Activated CD4-positive, alpha-beta T cell treated with anti-CD3 and anti-CD28 coated beads, Interleukin-2, amount 10 ng/mL, durations not matched to agents 7 days and 5 days (primary cell): Measurements from ENCODE around the gene ATP1A1. TPM values are rescaled to one million over a fixed set of nuclear protein-coding genes. Genes with fewer than 3 reads are reported as not detected.

Source experiments
- CTCF ChIA-PET: fragments of 350-600 bp; sonication (Branson Sonifier 250); formaldehyde crosslinking; loops from one replicate; lab custom pipeline; 2021; ENCODE audit warnings: antibody characterized with exemption; lab: Charles Lee
- POLR2A ChIA-PET: fragments of 350-600 bp; sonication (Branson Sonifier 250); formaldehyde crosslinking; loops from one replicate; lab custom pipeline; 2021; ENCODE audit warnings: antibody characterized with exemption; lab: Charles Lee
- DNase-seq: peaks from one replicate; pipeline ENCODE4 v3.0.0-alpha.2; 2020
- H3K27ac Mint-ChIP-seq: one replicate; pipeline ENCODE4 v1.8.0; 2021; ENCODE audit warnings: mild to moderate bottlenecking, moderate library complexity, mixed read lengths
- H3K27me3 Mint-ChIP-seq: one replicate; pipeline ENCODE4 v1.8.0; 2021; ENCODE audit warnings: mixed read lengths
- H3K36me3 Mint-ChIP-seq: one replicate; pipeline ENCODE4 v1.8.0; 2021; ENCODE audit warnings: low read depth, mixed read lengths
- H3K4me1 Mint-ChIP-seq: one replicate; pipeline ENCODE4 v1.8.0; 2021; ENCODE audit warnings: mixed read lengths
- H3K4me3 Mint-ChIP-seq: one replicate; pipeline ENCODE4 v1.8.0; 2021; ENCODE audit warnings: mild to moderate bottlenecking, moderate library complexity, mixed read lengths
- H3K9me3 Mint-ChIP-seq: one replicate; pipeline ENCODE4 v1.8.0; 2021; ENCODE audit warnings: mixed read lengths
- total RNA-seq, 2 experiments: library from RNA; stranded (reverse); gene quantifications; one replicate each; pipeline ENCODE4 v1.2.3, GENCODE V29; 2021

ATP1A1 gene
- total RNA-seq, 2 experiments from 2014 or later = 260 to 274 TPM

- Mint-ChIP-seq H3K27me3 (no peaks in the 10 kb centered on the region), H3K4me3 (no peak overlapping the region), H3K4me1 (peaks cover 24% of the 10 kb centered on the region), H3K9me3 (no peaks in the 10 kb centered on the region), H3K27ac (no peak overlapping the region), H3K36me3 (peaks cover 3% of the 10 kb centered on the region)
- no peak for DNase-seq
- POLR2A ChIA-PET = no interaction called here
- CTCF ChIA-PET = interaction anchor here (1.1 to 1.4 kb wide), 2 partner anchors 11 to 16 kb away, joined by 3 to 5 read pairs; no protein-coding TSS in a partner anchor
These were observed 39.7 kb upstream of the ATP1A1 start for GRCh38 chr1:116333171-116334014.

GRCh38 chr1:116334015-116334547 is 39.0 kb upstream of the ATP1A1 start:
- ChIA-PET CTCF (interaction anchor here (0.9 to 1.4 kb wide), 4 partner anchors 10 to 18 kb away, joined by 3 to 5 read pairs (median 4); no protein-coding TSS in a partner anchor), POLR2A (no interaction called here)
- H3K9me3 Mint-ChIP-seq = no peaks in the 10 kb centered on the region
- DNase-seq = no peak
- no peaks in the 10 kb centered on the region for H3K27me3 Mint-ChIP-seq
- no peak overlapping the region for H3K4me3 Mint-ChIP-seq
- H3K36me3 Mint-ChIP-seq = no peaks in the 10 kb centered on the region
- H3K27ac Mint-ChIP-seq = no peak overlapping the region
- peaks cover 18% of the 10 kb centered on the region for H3K4me1 Mint-ChIP-seq

- DNase-seq = no peak
- peaks cover 9% of the 10 kb centered on the region for H3K4me1 Mint-ChIP-seq
- no peak overlapping the region for H3K27ac Mint-ChIP-seq
- POLR2A ChIA-PET = no interaction called here
- no peaks in the 10 kb centered on the region for H3K9me3 Mint-ChIP-seq
- no peaks in the 10 kb centered on the region for H3K27me3 Mint-ChIP-seq
- H3K4me3 Mint-ChIP-seq = no peak overlapping the region
- CTCF ChIA-PET = interaction anchor here (0.7 to 1.4 kb wide), 4 partner anchors 9 to 30 kb away, joined by 3 to 5 read pairs (median 4); no protein-coding TSS in a partner anchor
- H3K36me3 Mint-ChIP-seq = no peaks in the 10 kb centered on the region
These were observed 38.0 kb upstream of the ATP1A1 start for GRCh38 chr1:116334868-116335635.

- CTCF ChIA-PET = interaction anchor here (0.6 to 1.0 kb wide), 2 partner anchors 149 to 254 kb away, joined by 4 to 5 read pairs; no protein-coding TSS in a partner anchor
- H3K9me3 Mint-ChIP-seq = no peaks in the 10 kb centered on the region
These were observed 37.0 kb upstream of the ATP1A1 start for GRCh38 chr1:116335850-116336624.

GRCh38 chr1:116337398-116337797 is 35.6 kb upstream of the ATP1A1 start:
- ChIA-PET POLR2A (no interaction called here), CTCF (no interaction called here)
- no peaks in the 10 kb centered on the region for H3K9me3 Mint-ChIP-seq
- no peak overlapping the region for H3K4me3 Mint-ChIP-seq
- H3K27me3 Mint-ChIP-seq = no peaks in the 10 kb centered on the region
- H3K4me1 Mint-ChIP-seq = peaks cover 9% of the 10 kb centered on the region
- no peak for DNase-seq
- no peaks in the 10 kb centered on the region for H3K36me3 Mint-ChIP-seq
- no peak overlapping the region for H3K27ac Mint-ChIP-seq

More at GRCh38 chr1:116335850-116336624, 37.0 kb upstream of the ATP1A1 start:
- H3K4me1 Mint-ChIP-seq = peaks cover 9% of the 10 kb centered on the region
- H3K36me3 Mint-ChIP-seq = no peaks in the 10 kb centered on the region
- no peak overlapping the region for H3K27ac Mint-ChIP-seq
- no peaks in the 10 kb centered on the region for H3K27me3 Mint-ChIP-seq
- no peak for DNase-seq
- no peak overlapping the region for H3K4me3 Mint-ChIP-seq
- POLR2A ChIA-PET = no interaction called here

- no peaks in the 10 kb centered on the region for H3K36me3 Mint-ChIP-seq
- H3K27ac Mint-ChIP-seq = no peak overlapping the region
- H3K4me3 Mint-ChIP-seq = no peak overlapping the region
- CTCF ChIA-PET = no interaction called here
- POLR2A ChIA-PET = no interaction called here
- peaks cover 7% of the 10 kb centered on the region for H3K4me1 Mint-ChIP-seq
- DNase-seq = no peak
- H3K9me3 Mint-ChIP-seq = no peaks in the 10 kb centered on the region
- no peaks in the 10 kb centered on the region for H3K27me3 Mint-ChIP-seq
These were observed 34.6 kb upstream of the ATP1A1 start for GRCh38 chr1:116338400-116338799.

GRCh38 chr1:116340506-116341231 is 32.4 kb upstream of the ATP1A1 start:
- ChIA-PET CTCF (no interaction called here), POLR2A (no interaction called here)
- Mint-ChIP-seq H3K27ac (no peak overlapping the region), H3K36me3 (no peaks in the 10 kb centered on the region), H3K4me1 (peaks cover 7% of the 10 kb centered on the region), H3K27me3 (no peaks in the 10 kb centered on the region), H3K9me3 (no peaks in the 10 kb centered on the region), H3K4me3 (no peak overlapping the region)
- DNase-seq = no peak

- H3K27me3 Mint-ChIP-seq = no peaks in the 10 kb centered on the region
- no peaks in the 10 kb centered on the region for H3K9me3 Mint-ChIP-seq
- H3K27ac Mint-ChIP-seq = no peak overlapping the region
- H3K4me1 Mint-ChIP-seq = peaks cover 27% of the 10 kb centered on the region
- H3K4me3 Mint-ChIP-seq = no peak overlapping the region
- H3K36me3 Mint-ChIP-seq = peaks cover 2% of the 10 kb centered on the region
- no peak for DNase-seq
- ChIA-PET CTCF (interaction anchor here (1.3 kb wide), 2 partner anchors 32 to 74 kb away, joined by 3 to 4 read pairs; no protein-coding TSS in a partner anchor), POLR2A (no interaction called here)
These were observed 30.0 kb upstream of the ATP1A1 start for GRCh38 chr1:116343019-116343418.

GRCh38 chr1:116345011-116345410 is 28.0 kb upstream of the ATP1A1 start:
- Mint-ChIP-seq H3K9me3 (peaks cover 3% of the 10 kb centered on the region), H3K27me3 (no peaks in the 10 kb centered on the region), H3K36me3 (peaks cover 8% of the 10 kb centered on the region), H3K4me3 (no peak overlapping the region), H3K27ac (no peak overlapping the region), H3K4me1 (peaks cover 31% of the 10 kb centered on the region)
- POLR2A ChIA-PET = no interaction called here
- CTCF ChIA-PET = interaction anchor here (1.7 kb wide), 1 partner anchor 10 kb away, joined by 4 read pairs; no protein-coding TSS in a partner anchor
- DNase-seq = no peak

- Mint-ChIP-seq H3K27ac (peak overlapping the region; percentile 77), H3K4me1 (peaks cover 31% of the 10 kb centered on the region)
- POLR2A ChIA-PET = no interaction called here
These were observed 27.2 kb upstream of the ATP1A1 start for GRCh38 chr1:116345843-116346242.

GRCh38 chr1:116346943-116347673 is 25.9 kb upstream of the ATP1A1 start:
- H3K36me3 Mint-ChIP-seq = peaks cover 8% of the 10 kb centered on the region
- no peaks in the 10 kb centered on the region for H3K27me3 Mint-ChIP-seq
- H3K27ac Mint-ChIP-seq = peak overlapping the region; percentile 78
- peak; percentile 23 for DNase-seq
- ChIA-PET CTCF (interaction anchor here (1.2 kb wide), 1 partner anchor 39 kb away, joined by 3 read pairs; no protein-coding TSS in a partner anchor), POLR2A (no interaction called here)
- peaks cover 39% of the 10 kb centered on the region for H3K4me1 Mint-ChIP-seq
- no peak overlapping the region for H3K4me3 Mint-ChIP-seq
- H3K9me3 Mint-ChIP-seq = peaks cover 5% of the 10 kb centered on the region

More at GRCh38 chr1:116345843-116346242, 27.2 kb upstream of the ATP1A1 start:
- Mint-ChIP-seq H3K9me3 (peaks cover 3% of the 10 kb centered on the region), H3K27me3 (no peaks in the 10 kb centered on the region), H3K4me3 (no peak overlapping the region), H3K36me3 (peaks cover 8% of the 10 kb centered on the region)
- DNase-seq = peak; percentile 62
- CTCF ChIA-PET = interaction anchor here (1.2 to 1.3 kb wide), 2 partner anchors 38 to 207 kb away, joined by 3 read pairs; no protein-coding TSS in a partner anchor
